AG04449 (cell line): ENCODE measurements around the gene SLC25A17.
"Not testable (repeated sequence)": the region's sequence is repeated elsewhere in the genome, so short reads cannot be mapped to it uniquely, and the experiment has no call there.

ENCODE experiments used
- CTCF ChIA-PET: fragments of 350-600 bp; formaldehyde crosslinking; extraction: SDS; loops from one replicate; lab custom pipeline; 2021; ENCODE audit warnings: antibody characterized with exemption; lab: Yijun Ruan, JAX
- POLR2A ChIA-PET: fragments of 400-600, 350-600 bp; formaldehyde crosslinking; extraction: SDS; loops from one replicate; lab custom pipeline; 2020; ENCODE audit warnings: antibody characterized with exemption, inconsistent platforms; lab: Yijun Ruan, JAX
- DNase-seq: peaks from one replicate; pipeline ENCODE4 v3.0.0-alpha.2; 2010; ENCODE audit warnings: low read depth, low spot score
- H3K4me3 ChIP-seq: 2 replicates; pipeline ENCODE4 v1.5.1; 2011; ENCODE audit warnings: low read depth, mild to moderate bottlenecking, control low read depth, low read length
- CTCF ChIP-seq: IDR thresholded peaks from one replicate; pipeline ENCODE4 v1.5.1; 2011; ENCODE audit warnings: mild to moderate bottlenecking, moderate library complexity, low read length, control low read depth, inconsistent platforms; ENCODE audit not compliant: insufficient read depth; ENCODE audit errors: missing control alignments

Gene SLC25A17

GRCh38 chr22:40768206-40768605 lies 50.9 kb downstream of the SLC25A17 start:
- TF ChIP-seq CTCF, result no peak
- DNase-seq, result no peak
- CTCF ChIA-PET, result interaction anchor here (1.0 to 2.2 kb wide), 6 partner anchors 8 to 85 kb away, joined by 3 to 10 read pairs (median 4); no protein-coding TSS in a partner anchor
- H3K4me3 ChIP-seq, result no peak overlapping the region
- POLR2A ChIA-PET, result no interaction called here

- ChIA-PET POLR2A (no interaction called here), CTCF (interaction anchor here (1.3 kb wide), 1 partner anchor 254 kb away, joined by 3 read pairs; no protein-coding TSS in a partner anchor)
- H3K4me3 ChIP-seq, result no peak overlapping the region
- no peak for TF ChIP-seq CTCF
- DNase-seq, result no peak
Measured at GRCh38 chr22:40766956-40767355, 52.2 kb downstream of the SLC25A17 start.

GRCh38 chr22:40764763-40765441 lies 54.2 kb downstream of the SLC25A17 start:
- ChIA-PET CTCF (interaction anchor here (0.7 to 1.3 kb wide), 2 partner anchors 81 to 86 kb away, joined by 3 to 4 read pairs; partner anchors contain the start of gene MCHR1), POLR2A (no interaction called here)
- TF ChIP-seq CTCF, result no peak
- no peak for DNase-seq
- no peak overlapping the region for H3K4me3 ChIP-seq

- ChIA-PET POLR2A (no interaction called here), CTCF (interaction anchor here (0.9 to 4.5 kb wide), 13 partner anchors 9 to 324 kb away, joined by 3 to 45 read pairs (median 5); no protein-coding TSS in a partner anchor)
- TF ChIP-seq CTCF, result no peak
- no peak for DNase-seq
- H3K4me3 ChIP-seq, result no peak overlapping the region
Measured at GRCh38 chr22:40759294-40759840, 59.8 kb downstream of the SLC25A17 start.

- POLR2A ChIA-PET, H3K4me3 ChIP-seq: not testable (repeated sequence)
- CTCF ChIA-PET, result interaction anchor here (0.9 to 4.5 kb wide), 10 partner anchors 10 to 322 kb away, joined by 3 to 45 read pairs (median 6); no protein-coding TSS in a partner anchor
Measured at GRCh38 chr22:40758851-40759250, 60.3 kb downstream of the SLC25A17 start.

GRCh38 chr22:40758390-40758789 lies 60.8 kb downstream of the SLC25A17 start:
- CTCF ChIA-PET, result interaction anchor here (0.9 to 4.5 kb wide), 5 partner anchors 9 to 75 kb away, joined by 3 to 45 read pairs (median 5); no protein-coding TSS in a partner anchor
- TF ChIP-seq CTCF, result no peak
- POLR2A ChIA-PET, result no interaction called here
- H3K4me3 ChIP-seq, result no peak overlapping the region
- DNase-seq, result no peak

More at GRCh38 chr22:40758851-40759250, 60.3 kb downstream of the SLC25A17 start:
- not testable (repeated sequence) for DNase-seq
